Spleen (tissue), 11 donors: ENCODE measurements around the gene USP54. TPM values are rescaled to one million over a fixed set of nuclear protein-coding genes. Genes with fewer than 3 reads are reported as not detected.

Experiments used
- DNase-seq: peaks from one replicate; pipeline ENCODE4 v3.0.0-alpha.2; 2020
- H3K27ac ChIP-seq, 8 donors: fragments of 200-600 bp; sonication (generic) in 7 of 8; 1 replicate in 4 of 8; 2 replicates in 4 of 8; pipeline versions ENCODE4 v1.5.0 to v1.8.0; 2016 to 2021; ENCODE audit warnings: inconsistent platforms in 4 of 8, mild to moderate bottlenecking in 4 of 8, moderate library complexity in 1 of 8
- H3K27me3 ChIP-seq, 7 donors: fragments of 200-600 bp; sonication (generic) in 6 of 7; replicated peaks in 1 of 7; 1 replicate in 4 of 7; 2 replicates in 3 of 7; pipeline versions ENCODE4 v1.5.0 to v1.8.0; 2016 to 2021; ENCODE audit warnings: inconsistent platforms in 3 of 7, mild to moderate bottlenecking in 1 of 7
- H3K36me3 ChIP-seq, 6 donors: fragments of 200-600 bp; sonication (generic) in 5 of 6; 1 replicate in 4 of 6; 2 replicates in 2 of 6; pipeline versions ENCODE4 v1.5.0 to v1.8.0; 2016 to 2021; ENCODE audit warnings: inconsistent platforms in 2 of 6
- H3K4me1 ChIP-seq, 6 donors: fragments of 200-600 bp; sonication (generic) in 5 of 6; 1 replicate in 3 of 6; 2 replicates in 3 of 6; pipeline versions ENCODE4 v1.5.0 to v1.8.0; 2016 to 2021; ENCODE audit warnings: inconsistent platforms in 3 of 6
- H3K4me3 ChIP-seq, 8 donors: fragments of 200-600 bp; sonication (generic) in 7 of 8; 1 replicate in 4 of 8; 2 replicates in 4 of 8; pipeline versions ENCODE4 v1.5.0 to v1.8.0; 2016 to 2021; ENCODE audit warnings: inconsistent platforms in 4 of 8, mild to moderate bottlenecking in 4 of 8, moderate library complexity in 2 of 8
- H3K9me3 ChIP-seq, 8 donors: fragments of 200-600 bp; sonication (generic) in 7 of 8; 1 replicate in 4 of 8; 2 replicates in 4 of 8; pipeline versions ENCODE4 v1.5.0 to v1.8.0; 2016 to 2021; ENCODE audit warnings: inconsistent platforms in 4 of 8
- CTCF ChIP-seq, 11 experiments: fragments of 200-600 bp in 7 of 11; fragments of 450-650 bp in 4 of 11; sonication (generic) in 4 of 11; IDR thresholded peaks in 8 of 11; conservative IDR thresholded peaks in 3 of 11; 1 replicate in 7 of 11; 2 replicates in 4 of 11; pipeline versions ENCODE4 v1.4.0 to v1.8.0; 2016 to 2021; ENCODE audit warnings: antibody characterized with exemption in 11 of 11, inconsistent platforms in 4 of 11, mild to moderate bottlenecking in 1 of 11
- POLR2A ChIP-seq, 3 donors: fragments of 450-650 bp; IDR thresholded peaks; one replicate each; pipeline ENCODE4 v1.5.1; 2017; ENCODE audit warnings: antibody characterized with exemption in 3 of 3, mild to moderate bottlenecking in 1 of 3
- POLR2AphosphoS5 ChIP-seq, 3 donors: sonication (generic); formaldehyde crosslinking; IDR thresholded peaks; one replicate each; pipeline ENCODE4 v1.5.1; 2017; ENCODE audit warnings: antibody characterized with exemption in 3 of 3
- WGBS, 5 donors: extraction: QIAGEN DNeasy Blood & Tissue Kit in 3 of 5; methylation state at CpG; one replicate each; pipeline versions ENCODE4 v1.1.5 to v1.1.7; 2013 to 2018; 5-methylcytosine and 5-hydroxymethylcytosine counted together
- intact Hi-C: fragments of 100-400 bp; cut with DNase I; formaldehyde crosslinking; loops from one replicate; pipeline ENCODE4 v1.15.0; 2023; ENCODE audit warnings: low total_unique reads
- polyA plus RNA-seq, 3 donors: library from polyadenylated mRNA; stranded (reverse); fragments of 200-250 nt; gene quantifications; one replicate each; pipeline ENCODE4 v1.2.1, GENCODE V29; 2013
- total RNA-seq, 7 donors: library from RNA; depleted of rRNA in 3 of 7; stranded (reverse); fragments of >200 nt in 3 of 7; fragmentation: NEBNext Ultra II Directional in 4 of 7; extraction: Animal tissue kit (Norgen Biotek cat#: 25700) in 4 of 7; gene quantifications; one replicate each; pipeline versions ENCODE4 v1.1.0 to v1.2.1, GENCODE V29; 2016 to 2021
- donor health status: healthy with polysubstance abuse.
- donor health status: DM: no; HTN: no; CAD: no; lungs with moderate emphysema.
- donor health status: DM: no; HTN: no; CAD: no.
- donor health status: Bipolar disorder and iron deficiency.
- donor health status: healthy.
- donor health status: DM: no; HTN: no; CAD: no.
- donor health status: DM: yes; HTN: yes; CAD: no.

The USP54 gene
- total and polyA plus RNA-seq, 10 donors: 1.1 to 16.8 (median 8.9) TPM

GRCh38 chr10:73593812-73594211 lies 2.7 kb upstream of the USP54 start:
- no peak for TF ChIP-seq CTCF (IDR thresholded peaks at IDR 0.05 in 8 of 11, conservative IDR thresholded peaks at IDR 0.05 in 3 of 11)
- TF ChIP-seq POLR2A (IDR thresholded peaks at IDR 0.05): no peak
- TF ChIP-seq POLR2AphosphoS5 (IDR thresholded peaks at IDR 0.05): no peak
- Histone ChIP-seq H3K27ac (no peak overlapping the region), H3K36me3 (no peaks in the 10 kb centered on the region), H3K27me3 (no peaks in the 10 kb centered on the region), H3K9me3 (no peaks in the 10 kb centered on the region), H3K4me3 (no peak overlapping the region), H3K4me1 (peaks cover 10 to 28% (median 16%) of the 10 kb centered on the region in 6 donors)
- intact Hi-C loops: no loop called here
- 79 to 90% (median 88%) methylated on average over 5 of the region's 5 CpGs for WGBS, 5 donors
- no peak for DNase-seq

GRCh38 chr10:73593110-73593509 lies 2.0 kb upstream of the USP54 start:
- intact Hi-C loops: no loop called here
- Histone ChIP-seq H3K36me3 (no peaks in the 10 kb centered on the region), H3K4me3 (no peak overlapping the region), H3K27ac (no peak overlapping the region), H3K4me1 (peaks cover 10 to 28% (median 16%) of the 10 kb centered on the region in 6 donors), H3K27me3 (no peaks in the 10 kb centered on the region), H3K9me3 (no peaks in the 10 kb centered on the region)
- no peak for DNase-seq
- WGBS, 5 donors: 94 to 99% (median 95%) methylated on average over 4 of the region's 4 CpGs
- TF ChIP-seq POLR2A (IDR thresholded peaks at IDR 0.05) (no peak), POLR2AphosphoS5 (IDR thresholded peaks at IDR 0.05) (no peak), CTCF (IDR thresholded peaks at IDR 0.05 in 8 of 11, conservative IDR thresholded peaks at IDR 0.05 in 3 of 11) (no peak)

- DNase-seq: no peak
- Histone ChIP-seq H3K27ac (peak overlapping the region in 5 of 8 donors; percentile 33 to 52 (median 47)), H3K4me3 (no peak overlapping the region), H3K4me1 (peaks cover 10 to 31% (median 17%) of the 10 kb centered on the region in 6 donors), H3K36me3 (no peaks in the 10 kb centered on the region), H3K9me3 (no peaks in the 10 kb centered on the region), H3K27me3 (no peaks in the 10 kb centered on the region)
- TF ChIP-seq POLR2AphosphoS5 (IDR thresholded peaks at IDR 0.05) (no peak), CTCF (IDR thresholded peaks at IDR 0.05 in 8 of 11, conservative IDR thresholded peaks at IDR 0.05 in 3 of 11) (no peak), POLR2A (IDR thresholded peaks at IDR 0.05) (no peak)
- WGBS, 5 donors: 34 to 39% (median 35%) methylated on average over 3 of the region's 3 CpGs
- intact Hi-C loops: no loop called here
Observed at GRCh38 chr10:73591935-73592699, 975 bp upstream of the USP54 start.

- DNase-seq: no peak
- no peaks in the 10 kb centered on the region for H3K36me3 ChIP-seq
- peaks cover 10 to 44% (median 25%) of the 10 kb centered on the region in 6 donors for H3K4me1 ChIP-seq
- TF ChIP-seq POLR2A (IDR thresholded peaks at IDR 0.05) (no peak), POLR2AphosphoS5 (IDR thresholded peaks at IDR 0.05) (no peak), CTCF (IDR thresholded peaks at IDR 0.05 in 8 of 11, conservative IDR thresholded peaks at IDR 0.05 in 3 of 11) (no peak)
- WGBS, 5 donors: 76 to 91% (median 82%) methylated on average over 3 of the region's 3 CpGs
- no peak overlapping the region for H3K4me3 ChIP-seq
- intact Hi-C loops: no loop called here
- no peaks in the 10 kb centered on the region for H3K27me3 ChIP-seq
- H3K27ac ChIP-seq: no peak overlapping the region
- no peaks in the 10 kb centered on the region for H3K9me3 ChIP-seq
Observed at GRCh38 chr10:73589563-73590126, 1.5 kb downstream of the USP54 start.
